Fibroblast of mammary gland (primary cell): ENCODE results near the gene FIG4.

Experiments
- DNase-seq: peaks from one replicate; pipeline ENCODE4 v3.0.0-alpha.2; 2010; ENCODE audit warnings: low read depth
- H3K4me3 ChIP-seq: 2 replicates; pipeline ENCODE4 v1.5.1; 2011; ENCODE audit warnings: low read depth, mild to moderate bottlenecking, low read length, moderate library complexity; ENCODE audit not compliant: control insufficient read depth
- TF ChIP-seq, protein P1 (sequence below): conservative IDR thresholded peaks from 2 replicates; pipeline ENCODE4 v1.5.1; 2011; ENCODE audit warnings: low read depth, low read length, inconsistent platforms; ENCODE audit not compliant: control insufficient read depth, insufficient read depth

FIG4 gene

DNA sequence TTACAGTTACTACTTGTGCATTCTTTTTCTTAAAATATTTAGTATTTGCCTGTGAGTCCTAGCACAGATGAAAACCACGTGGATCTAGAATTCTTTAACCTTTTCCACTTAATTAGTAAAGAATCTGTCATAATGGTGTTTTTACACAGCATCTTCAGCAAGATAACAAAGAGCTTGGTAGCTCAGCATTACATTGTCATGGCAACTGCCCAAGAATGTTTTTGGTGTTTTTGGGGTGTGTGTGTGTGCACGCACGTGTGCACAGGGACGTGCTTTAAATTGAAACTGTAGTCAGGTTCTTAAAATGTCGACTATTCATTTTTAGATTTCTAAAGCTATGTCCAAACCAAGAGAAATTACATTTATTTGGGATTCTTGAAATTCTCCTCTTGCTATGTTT lies 108.0 kb downstream of the FIG4 start:
- DNase-seq = no peak
- TF ChIP-seq, protein P1, sequence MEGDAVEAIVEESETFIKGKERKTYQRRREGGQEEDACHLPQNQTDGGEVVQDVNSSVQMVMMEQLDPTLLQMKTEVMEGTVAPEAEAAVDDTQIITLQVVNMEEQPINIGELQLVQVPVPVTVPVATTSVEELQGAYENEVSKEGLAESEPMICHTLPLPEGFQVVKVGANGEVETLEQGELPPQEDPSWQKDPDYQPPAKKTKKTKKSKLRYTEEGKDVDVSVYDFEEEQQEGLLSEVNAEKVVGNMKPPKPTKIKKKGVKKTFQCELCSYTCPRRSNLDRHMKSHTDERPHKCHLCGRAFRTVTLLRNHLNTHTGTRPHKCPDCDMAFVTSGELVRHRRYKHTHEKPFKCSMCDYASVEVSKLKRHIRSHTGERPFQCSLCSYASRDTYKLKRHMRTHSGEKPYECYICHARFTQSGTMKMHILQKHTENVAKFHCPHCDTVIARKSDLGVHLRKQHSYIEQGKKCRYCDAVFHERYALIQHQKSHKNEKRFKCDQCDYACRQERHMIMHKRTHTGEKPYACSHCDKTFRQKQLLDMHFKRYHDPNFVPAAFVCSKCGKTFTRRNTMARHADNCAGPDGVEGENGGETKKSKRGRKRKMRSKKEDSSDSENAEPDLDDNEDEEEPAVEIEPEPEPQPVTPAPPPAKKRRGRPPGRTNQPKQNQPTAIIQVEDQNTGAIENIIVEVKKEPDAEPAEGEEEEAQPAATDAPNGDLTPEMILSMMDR = no peak
- no peak overlapping the region for H3K4me3 ChIP-seq

DNA sequence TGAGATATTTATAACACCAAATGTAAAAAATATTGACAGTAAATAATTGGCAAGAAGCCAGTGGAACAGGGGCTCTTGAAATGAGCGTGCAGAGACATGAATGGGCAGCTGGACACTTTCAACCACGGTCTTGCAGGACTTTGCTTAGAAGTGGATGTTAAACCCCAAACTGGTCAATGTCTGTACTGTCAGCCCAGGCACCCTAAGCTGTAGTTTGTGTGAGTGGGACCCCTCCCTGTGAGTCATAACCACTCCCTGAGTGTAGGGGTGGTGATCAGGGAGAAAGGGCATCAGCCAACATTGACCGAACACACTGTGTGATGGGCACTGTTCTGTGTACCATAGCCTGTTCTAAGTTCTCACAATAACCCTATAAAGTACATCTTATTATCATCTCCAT lies 108.6 kb downstream of the FIG4 start:
- TF ChIP-seq, protein P1 = no peak
- H3K4me3 ChIP-seq = no peak overlapping the region
- peak; percentile 56 for DNase-seq

DNA sequence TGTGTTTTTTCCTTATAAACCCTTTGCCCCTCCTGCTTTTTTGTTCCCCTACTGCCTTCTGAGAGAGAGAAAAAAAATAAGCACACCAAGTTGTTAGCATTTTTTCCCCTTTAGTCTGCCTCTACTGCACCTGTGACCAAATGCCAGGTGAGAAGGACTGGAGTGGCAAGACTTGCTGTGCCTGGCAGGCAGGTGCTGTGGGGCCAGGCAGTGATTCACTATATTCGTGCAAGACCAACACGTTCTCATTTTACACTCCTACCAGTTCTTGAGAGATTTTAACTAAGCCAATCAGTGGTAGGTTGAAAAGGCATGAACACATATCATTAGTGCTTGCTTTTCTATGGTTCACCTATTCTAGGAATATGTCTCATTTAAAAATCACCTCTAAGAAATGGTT lies 109.7 kb downstream of the FIG4 start:
- H3K4me3 ChIP-seq = no peak overlapping the region
- no peak for DNase-seq
- TF ChIP-seq, protein P1 = no peak

DNA sequence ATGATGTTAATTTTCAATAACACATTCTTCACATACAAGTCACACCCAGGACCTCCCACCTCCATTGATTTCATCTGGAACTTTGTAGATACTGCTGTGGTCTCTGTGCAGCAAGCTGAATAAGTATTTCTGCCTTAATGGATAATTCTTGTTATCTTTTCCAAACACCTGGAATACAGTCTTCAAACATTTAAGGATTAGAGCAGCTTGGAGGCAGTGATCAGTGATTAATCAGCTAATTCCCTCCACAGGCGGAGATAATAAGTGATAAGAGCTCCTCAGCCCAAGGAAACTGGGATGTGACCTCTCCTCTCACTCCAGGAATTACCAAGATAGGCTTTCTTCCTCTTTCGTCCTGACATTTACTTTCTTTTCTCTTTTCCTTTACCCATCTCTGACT lies 110.7 kb downstream of the FIG4 start:
- TF ChIP-seq, protein P1 = no peak
- no peak for DNase-seq

DNA sequence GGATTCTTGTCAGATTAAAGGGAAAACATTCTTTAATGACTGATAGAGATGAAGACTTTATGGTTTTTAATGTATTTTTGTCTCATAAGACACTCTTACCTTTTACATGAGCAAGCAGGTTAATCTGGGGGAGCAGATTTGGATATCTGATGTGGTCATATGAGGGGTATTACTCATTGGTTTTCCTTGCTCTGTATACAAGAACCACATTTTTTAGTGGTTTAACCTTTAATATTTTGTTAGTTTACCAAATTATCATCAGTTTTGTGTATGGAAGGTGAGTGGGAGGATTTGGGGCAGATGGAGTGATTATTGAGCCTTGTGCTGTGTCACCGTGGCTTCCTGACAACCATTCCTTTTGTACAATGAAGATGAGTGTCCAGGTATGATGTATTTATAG lies 112.9 kb downstream of the FIG4 start:
- TF ChIP-seq, protein P1 = no peak
- no peak overlapping the region for H3K4me3 ChIP-seq
- no peak for DNase-seq

More for the DNA sequence above, 110.7 kb downstream of the FIG4 start:
- no peak overlapping the region for H3K4me3 ChIP-seq

DNA sequence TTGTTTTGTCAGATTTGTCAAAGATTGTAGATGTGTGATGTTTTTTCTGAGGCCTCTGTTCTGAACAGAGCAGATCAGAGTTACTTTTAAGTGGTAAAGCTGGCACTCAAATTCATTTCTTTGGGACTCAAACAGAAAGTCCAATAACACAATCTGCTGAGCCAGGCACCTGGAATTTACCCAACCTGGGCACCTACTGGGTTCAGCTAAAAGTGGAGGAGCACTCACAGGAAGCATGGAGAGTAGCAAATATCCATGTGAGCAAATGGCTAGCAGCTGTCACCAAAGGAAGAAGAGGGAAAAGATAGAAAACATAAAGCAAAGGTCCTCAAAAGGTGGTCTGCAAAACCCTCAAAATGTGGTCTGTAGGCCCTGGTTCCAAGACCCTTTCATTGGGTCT lies 116.8 kb downstream of the FIG4 start:
- DNase-seq = no peak
- TF ChIP-seq, protein P1 = no peak
- H3K4me3 ChIP-seq = no peak overlapping the region

DNA sequence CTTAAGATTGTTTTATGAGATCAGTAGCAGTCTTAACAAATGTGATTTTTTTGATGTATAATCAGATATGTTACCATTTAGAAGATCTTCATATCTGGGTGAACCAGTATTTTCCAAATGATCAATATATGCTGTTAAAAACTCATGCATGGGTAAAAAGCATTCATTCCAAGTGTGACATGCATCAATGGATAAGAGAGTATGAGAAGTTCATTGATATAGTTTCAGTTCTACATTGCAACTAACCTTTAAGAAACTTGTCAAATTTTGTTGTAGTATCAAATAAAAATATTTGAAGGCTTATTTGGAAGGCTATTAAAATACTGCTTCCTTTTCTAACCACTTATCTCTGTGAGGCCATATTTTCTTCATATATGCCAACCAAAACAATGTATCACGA lies 117.7 kb downstream of the FIG4 start:
- DNase-seq = no peak
- H3K4me3 ChIP-seq = no peak overlapping the region
- TF ChIP-seq, protein P1 = no peak
